Activated naive CD4-positive, alpha-beta T cell treated with anti-CD3 and anti-CD28 coated beads, Interleukin-2, amount 50 U/mL, for 72 hours (primary cell): ENCODE measurements around the gene DAAM2. TPM values are rescaled to one million over a fixed set of nuclear protein-coding genes. Genes with fewer than 3 reads are reported as not detected.

Source experiments
- ATAC-seq, 2 donors: fragments of 150-1000 bp; cut with Tn5 transposase; 2 replicates each; pipeline ENCODE4 v1.10.0; 2021; ENCODE audit warnings: mild to moderate bottlenecking in 2 of 2, moderate library complexity in 2 of 2
- DNase-seq, 2 donors: peaks; one replicate each; pipeline ENCODE4 v3.0.0; 2021 to 2022; ENCODE audit warnings: low spot score in 2 of 2
- H3K27ac Mint-ChIP-seq, 2 donors: one replicate each; pipeline ENCODE4 v1.8.0; 2022; ENCODE audit warnings: mild to moderate bottlenecking in 2 of 2, mixed read lengths in 2 of 2
- H3K36me3 Mint-ChIP-seq, 2 donors: one replicate each; pipeline ENCODE4 v1.8.0; 2022; ENCODE audit warnings: mixed read lengths in 2 of 2
- H3K9me3 Mint-ChIP-seq, 2 donors: one replicate each; pipeline ENCODE4 v1.8.0; 2022; ENCODE audit warnings: mixed read lengths in 2 of 2
- total RNA-seq, 2 donors: library from RNA; stranded (reverse); gene quantifications; one replicate each; pipeline ENCODE4 v1.2.3, GENCODE V29; 2022

The DAAM2 gene
- total RNA-seq, 2 donors from 2014 or later: not detected

DNA sequence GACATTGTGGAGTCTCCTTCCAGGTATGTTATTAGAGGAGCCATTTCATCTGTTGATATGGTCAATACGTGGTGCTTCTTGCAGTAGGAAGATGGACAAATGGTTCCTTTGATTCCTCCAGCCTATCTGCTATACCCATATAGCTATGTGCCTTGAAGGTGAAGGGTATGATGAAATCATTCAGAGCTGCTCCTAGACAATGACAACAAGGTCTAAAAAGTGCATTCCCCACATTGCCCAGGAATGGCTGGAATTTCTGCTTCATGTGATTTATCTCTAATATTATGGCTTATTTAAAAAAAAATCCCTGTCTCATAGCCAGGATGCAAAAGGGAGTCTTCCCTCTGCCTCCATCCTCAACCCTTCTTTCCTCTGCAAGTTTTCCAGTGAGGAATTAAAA is 14.1 kb downstream of the DAAM2 start:
- Mint-ChIP-seq H3K9me3 (no peaks in the 10 kb centered on the region), H3K27ac (no peak overlapping the region), H3K36me3 (no peaks in the 10 kb centered on the region)
- ATAC-seq (no peak), DNase-seq (no peak)

DNA sequence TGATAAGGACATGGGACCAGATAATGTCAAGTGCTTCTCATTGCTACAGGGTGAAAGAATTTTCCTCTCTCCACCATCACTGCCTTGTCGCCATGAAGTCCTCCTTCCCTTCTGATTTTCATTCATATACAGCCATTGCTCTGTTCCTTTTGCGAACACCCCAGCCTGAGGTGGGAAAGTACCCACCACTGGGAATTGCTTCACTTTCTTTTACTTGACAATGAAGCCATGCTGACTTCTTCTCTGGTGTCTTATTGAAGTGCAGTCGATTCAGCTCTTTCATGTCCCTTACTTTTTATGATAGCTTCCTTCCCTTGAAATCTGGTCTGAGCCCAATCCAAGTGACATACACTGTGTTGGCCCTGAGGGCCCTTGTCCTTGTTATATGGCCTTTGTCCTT is 16.2 kb downstream of the DAAM2 start:
- no peaks in the 10 kb centered on the region for H3K9me3 Mint-ChIP-seq

DNA sequence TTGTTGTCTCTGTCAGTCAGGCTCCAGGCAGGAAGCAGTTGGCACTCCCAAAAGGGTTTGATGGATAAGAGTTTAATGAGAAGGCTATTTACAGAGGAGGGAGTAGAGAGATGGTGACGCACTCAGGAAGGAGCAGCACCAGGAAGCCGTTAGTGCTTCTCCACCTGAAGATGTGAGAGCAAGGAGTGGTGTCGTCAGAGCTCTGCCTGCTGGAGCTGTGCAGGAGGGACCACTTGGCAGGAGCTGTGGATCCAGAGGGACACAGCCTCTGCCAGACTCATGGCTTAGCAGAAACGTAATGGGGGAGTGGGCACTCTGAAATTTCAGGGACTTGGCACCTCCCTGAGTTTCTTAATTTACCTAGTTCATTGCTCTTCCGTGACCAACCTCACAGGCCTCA is 16.8 kb downstream of the DAAM2 start:
- H3K9me3 Mint-ChIP-seq: no peaks in the 10 kb centered on the region

More for the DNA sequence above, 16.2 kb downstream of the DAAM2 start:
- no peak overlapping the region for H3K27ac Mint-ChIP-seq
- DNase-seq (no peak), ATAC-seq (no peak)
- H3K36me3 Mint-ChIP-seq: no peaks in the 10 kb centered on the region

DNA sequence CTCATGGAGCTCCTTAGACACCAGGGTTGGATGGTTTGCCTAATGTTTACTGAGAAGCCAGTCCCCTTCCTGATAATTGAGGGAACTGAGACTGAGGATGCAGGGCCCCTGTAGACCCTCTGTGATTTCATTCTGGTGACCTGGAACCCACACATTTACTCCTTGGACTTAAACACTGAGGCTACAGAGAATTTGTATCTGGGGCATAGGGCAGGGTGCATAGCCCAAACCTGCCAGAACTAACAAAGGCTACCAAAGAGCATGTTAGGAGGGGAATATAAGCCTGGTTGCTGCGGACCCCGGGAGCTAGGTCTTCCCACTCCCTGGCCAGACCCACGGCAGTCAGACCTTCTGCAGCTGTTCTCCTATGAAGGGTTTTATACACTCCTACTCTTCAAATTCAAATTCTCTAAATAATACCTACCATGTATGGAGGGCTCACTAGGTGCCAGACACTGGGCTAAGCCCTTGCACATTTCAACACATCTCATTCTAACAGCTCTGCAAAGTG is 19.7 kb downstream of the DAAM2 start:
- ATAC-seq (no peak), DNase-seq (no peak)
- Mint-ChIP-seq H3K36me3 (no peaks in the 10 kb centered on the region), H3K9me3 (no peaks in the 10 kb centered on the region), H3K27ac (no peak overlapping the region)

More for the DNA sequence above, 16.8 kb downstream of the DAAM2 start:
- ATAC-seq (no peak), DNase-seq (no peak)
- H3K36me3 Mint-ChIP-seq: no peaks in the 10 kb centered on the region
- H3K27ac Mint-ChIP-seq: no peak overlapping the region

DNA sequence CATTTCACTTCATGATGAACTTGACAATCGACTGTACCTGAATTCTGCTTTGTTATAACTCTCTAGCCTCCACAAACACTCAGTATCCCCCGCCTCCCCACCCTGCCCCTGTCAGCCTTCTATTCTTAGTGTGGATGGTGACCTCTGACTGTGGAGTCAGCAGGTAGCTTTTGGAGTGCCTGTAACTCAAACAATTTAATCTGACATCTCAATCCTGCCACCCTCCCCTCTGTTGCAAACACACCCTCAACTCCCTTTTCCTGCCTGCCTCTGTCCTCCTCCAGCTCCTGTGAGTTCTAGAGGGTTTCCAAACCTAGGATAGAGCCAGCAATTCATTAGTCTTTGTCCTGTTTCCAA is 20.3 kb downstream of the DAAM2 start:
- DNase-seq (no peak), ATAC-seq (no peak)
- Mint-ChIP-seq H3K9me3 (no peaks in the 10 kb centered on the region), H3K27ac (no peak overlapping the region), H3K36me3 (no peaks in the 10 kb centered on the region)

DNA sequence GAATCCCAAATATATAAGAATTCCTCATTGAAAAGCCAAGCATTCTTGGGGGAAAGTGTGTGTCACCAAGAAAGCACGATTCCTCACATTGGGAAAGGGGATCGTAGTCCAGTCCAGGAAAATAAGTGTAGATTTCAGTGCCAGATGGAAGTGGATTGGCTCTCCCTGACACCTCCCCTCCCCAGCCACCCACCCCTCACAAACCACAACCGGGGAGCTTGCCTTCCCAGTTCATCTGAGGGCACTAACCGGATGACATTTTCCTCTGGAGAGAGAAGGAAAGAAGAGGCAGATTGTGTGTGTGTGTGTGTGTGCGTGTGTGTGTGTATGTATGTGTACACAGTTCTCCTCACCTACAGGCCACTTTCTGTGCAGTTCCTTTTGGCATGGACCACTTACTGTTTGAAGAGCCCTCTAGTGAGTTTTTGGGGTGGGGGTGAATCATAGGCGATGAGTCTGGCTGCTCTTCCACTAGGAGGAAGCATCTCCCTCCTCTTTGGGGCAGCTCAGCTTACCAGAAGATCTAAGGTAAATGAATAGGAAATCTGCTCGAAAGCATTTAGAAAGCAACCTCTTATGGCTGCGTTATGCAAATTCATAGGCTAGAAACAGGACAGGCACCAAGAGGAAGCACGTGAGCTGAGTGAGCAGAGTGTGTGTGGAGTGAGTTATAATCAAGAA is 20.8 kb downstream of the DAAM2 start:
- Mint-ChIP-seq H3K27ac (no peak overlapping the region), H3K9me3 (no peaks in the 10 kb centered on the region), H3K36me3 (no peaks in the 10 kb centered on the region)
- no peak for ATAC-seq
- DNase-seq: no peak

DNA sequence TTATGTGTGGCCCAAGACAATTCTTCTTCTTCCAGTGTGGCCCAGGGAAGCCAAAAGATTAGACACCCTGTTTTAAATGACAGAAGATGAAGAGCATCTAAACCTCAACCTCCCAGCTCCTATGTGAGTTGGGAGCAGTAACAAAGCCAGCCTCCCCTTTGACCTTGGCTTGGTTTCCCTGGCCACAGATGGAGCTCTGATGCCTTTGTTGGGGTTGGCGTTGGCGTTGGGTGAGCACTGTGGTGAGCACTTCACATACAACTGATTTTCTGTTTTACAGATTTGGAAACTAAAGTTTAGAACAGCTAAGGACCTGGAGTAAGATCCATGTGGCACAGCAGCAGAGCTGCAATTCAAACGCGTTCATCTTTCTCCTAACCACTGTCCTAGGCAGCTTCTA is 22.1 kb downstream of the DAAM2 start:
- ATAC-seq (no peak), DNase-seq (no peak)
- Mint-ChIP-seq H3K36me3 (no peaks in the 10 kb centered on the region), H3K9me3 (no peaks in the 10 kb centered on the region), H3K27ac (no peak overlapping the region)

DNA sequence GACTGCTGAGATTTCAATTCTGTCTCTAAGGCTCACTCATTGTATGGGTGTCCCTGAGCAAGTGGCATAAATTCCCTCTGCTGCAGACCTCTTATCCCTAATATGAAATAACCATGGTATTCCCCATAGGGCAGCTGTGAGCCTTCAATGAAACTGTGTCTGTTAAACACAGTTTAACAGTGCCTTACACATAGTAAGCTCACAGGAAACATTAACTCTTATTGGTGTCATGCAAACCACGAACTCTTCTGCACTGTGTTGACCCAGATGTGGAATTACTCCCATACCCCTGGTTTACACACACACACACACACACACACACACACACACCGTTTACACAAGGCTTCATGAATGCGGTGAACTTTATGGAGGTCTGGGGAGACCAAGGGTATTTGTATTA is 23.2 kb downstream of the DAAM2 start:
- ATAC-seq: no peak
- Mint-ChIP-seq H3K9me3 (no peaks in the 10 kb centered on the region), H3K36me3 (no peaks in the 10 kb centered on the region), H3K27ac (no peak overlapping the region)
- no peak for DNase-seq

DNA sequence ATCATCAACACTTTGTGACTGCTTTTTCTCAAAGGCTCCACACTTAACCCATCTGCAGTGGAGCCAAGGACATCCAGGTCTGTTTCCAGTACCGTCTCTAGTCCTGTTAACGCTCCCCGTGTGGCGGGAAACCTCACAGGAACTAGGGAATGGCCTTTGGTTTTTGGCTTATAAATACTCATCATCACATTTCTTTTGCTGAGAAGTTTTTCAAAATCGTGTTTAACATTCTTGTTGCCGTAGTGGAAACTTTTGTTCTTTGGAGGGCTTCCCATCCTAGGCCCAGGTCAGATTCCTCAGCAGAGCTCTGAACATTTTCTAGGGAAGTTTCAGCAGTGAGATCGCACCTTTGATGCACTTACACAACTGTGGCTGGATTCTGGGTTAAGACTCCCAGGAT is 24.6 kb downstream of the DAAM2 start:
- H3K36me3 Mint-ChIP-seq: no peaks in the 10 kb centered on the region
- H3K9me3 Mint-ChIP-seq: no peaks in the 10 kb centered on the region
- ATAC-seq (no peak), DNase-seq (no peak)
- no peak overlapping the region for H3K27ac Mint-ChIP-seq

DNA sequence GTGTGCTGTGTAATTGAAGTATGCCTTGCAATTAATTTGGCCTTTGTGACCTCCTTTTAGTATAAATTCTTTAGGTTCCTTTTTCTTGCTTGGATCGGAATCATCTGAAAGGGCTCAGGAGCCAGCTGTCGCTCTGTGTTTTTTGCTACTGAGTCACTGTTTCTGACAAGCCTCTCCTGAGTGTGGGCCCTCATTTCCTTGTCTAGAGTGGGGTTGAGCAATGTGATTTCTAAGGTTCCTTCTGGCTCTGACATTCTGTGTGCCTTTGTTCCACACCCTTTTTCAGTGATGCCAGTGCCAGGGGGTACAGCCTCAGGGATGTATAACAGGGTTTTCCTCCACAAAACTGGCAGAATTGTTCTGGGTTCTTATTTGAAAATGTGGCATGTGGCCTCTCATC is 26.5 kb downstream of the DAAM2 start:
- no peaks in the 10 kb centered on the region for H3K9me3 Mint-ChIP-seq
- no peaks in the 10 kb centered on the region for H3K36me3 Mint-ChIP-seq
- ATAC-seq: no peak
- DNase-seq: no peak
- no peak overlapping the region for H3K27ac Mint-ChIP-seq

DNA sequence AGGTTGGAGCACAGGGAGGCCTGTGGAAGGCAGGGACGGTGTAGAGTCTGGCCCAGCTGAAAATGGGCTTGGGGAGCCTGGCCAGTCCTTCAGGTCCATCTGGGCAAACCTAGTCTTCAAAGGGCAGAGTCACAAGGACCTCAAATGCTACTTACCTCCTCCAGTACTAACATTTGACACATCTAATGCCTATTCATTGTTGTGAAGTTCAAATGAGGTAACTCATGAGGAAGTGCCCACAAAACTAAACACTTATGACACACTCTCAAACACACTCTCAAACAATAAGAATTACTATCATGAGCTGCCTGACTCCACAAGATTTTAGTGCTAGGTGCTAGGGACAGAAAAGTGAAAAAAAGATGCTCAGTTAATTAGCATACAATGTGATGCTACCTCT is 27.1 kb downstream of the DAAM2 start:
- no peak overlapping the region for H3K27ac Mint-ChIP-seq
- no peaks in the 10 kb centered on the region for H3K36me3 Mint-ChIP-seq
- no peaks in the 10 kb centered on the region for H3K9me3 Mint-ChIP-seq
- no peak for DNase-seq
- no peak for ATAC-seq

DNA sequence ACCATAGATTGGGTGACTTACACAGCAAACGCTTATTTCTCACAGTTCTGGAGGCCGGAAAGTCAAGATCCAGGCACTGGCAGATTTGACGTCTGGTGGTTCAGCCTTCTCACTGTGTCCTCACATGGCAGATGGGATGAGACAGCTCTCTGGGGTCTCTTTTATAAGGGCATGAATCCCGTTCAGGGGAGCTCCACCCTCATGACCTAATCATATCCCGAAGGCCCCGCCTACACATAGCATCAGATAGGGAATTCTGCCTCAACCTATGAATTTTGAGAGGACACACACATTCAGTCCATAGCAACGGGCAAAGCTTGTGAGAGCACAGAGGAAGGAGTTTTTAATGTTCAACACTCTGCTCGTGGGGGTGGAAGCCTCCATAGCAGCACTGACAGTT is 27.5 kb downstream of the DAAM2 start:
- DNase-seq: no peak
- no peak overlapping the region for H3K27ac Mint-ChIP-seq
- no peak for ATAC-seq
- no peaks in the 10 kb centered on the region for H3K9me3 Mint-ChIP-seq
- H3K36me3 Mint-ChIP-seq: no peaks in the 10 kb centered on the region

DNA sequence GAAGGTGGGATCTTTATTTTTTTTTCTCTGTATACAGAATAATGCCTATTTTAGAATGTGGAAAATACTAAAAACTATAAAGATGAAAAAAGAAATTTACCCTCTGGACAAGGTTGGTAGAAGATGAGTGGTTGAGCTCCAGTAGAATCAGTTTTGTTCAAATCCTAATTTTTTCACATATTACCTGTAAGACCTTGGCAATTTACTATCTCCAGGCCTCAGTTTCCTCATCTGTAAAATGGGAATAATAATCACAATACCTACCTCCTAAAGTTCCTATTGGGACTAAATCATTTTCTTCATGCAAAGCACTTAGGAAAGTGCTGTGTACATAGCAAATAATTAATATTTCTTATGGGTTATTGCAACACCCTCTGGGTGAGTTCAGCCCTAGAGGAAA is 28.4 kb downstream of the DAAM2 start:
- Mint-ChIP-seq H3K27ac (no peak overlapping the region), H3K9me3 (no peaks in the 10 kb centered on the region), H3K36me3 (no peaks in the 10 kb centered on the region)
- no peak for DNase-seq
- ATAC-seq: no peak

DNA sequence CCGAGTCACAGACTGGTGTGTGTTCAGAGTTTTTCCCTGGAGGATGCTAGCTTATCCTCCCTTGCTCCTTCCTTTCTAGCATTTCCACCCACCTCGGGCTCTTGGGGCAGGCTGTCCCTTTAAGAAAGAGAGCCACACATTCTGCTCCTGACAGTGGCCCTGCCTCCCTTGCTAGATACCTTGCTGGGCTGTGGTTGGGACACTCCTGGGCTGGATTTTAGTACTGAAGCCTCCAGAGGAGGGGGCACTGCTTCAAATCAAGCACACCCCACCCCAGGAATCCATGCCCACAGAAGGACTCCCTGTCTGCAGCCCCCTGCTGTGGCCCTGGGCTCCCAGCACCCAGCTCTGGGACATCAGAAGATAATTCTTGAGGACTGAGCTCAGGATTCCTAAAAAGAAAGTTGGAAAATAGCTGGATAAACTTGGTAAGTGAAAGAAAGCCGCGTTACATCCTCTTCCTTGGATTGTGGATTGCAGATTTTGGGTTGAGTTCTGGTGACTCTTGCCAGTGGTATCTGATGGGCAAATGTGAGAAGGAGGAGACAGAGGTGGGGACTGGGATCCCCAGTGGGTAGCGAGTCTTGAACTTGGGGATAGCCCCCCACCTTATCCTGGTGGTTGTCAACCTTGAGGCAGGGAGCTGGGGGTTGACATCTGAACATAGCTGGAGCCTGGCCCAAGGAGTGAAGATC is 29.0 kb downstream of the DAAM2 start:
- H3K36me3 Mint-ChIP-seq: no peaks in the 10 kb centered on the region
- no peaks in the 10 kb centered on the region for H3K9me3 Mint-ChIP-seq
- DNase-seq (no peak), ATAC-seq (no peak)
- no peak overlapping the region for H3K27ac Mint-ChIP-seq

DNA sequence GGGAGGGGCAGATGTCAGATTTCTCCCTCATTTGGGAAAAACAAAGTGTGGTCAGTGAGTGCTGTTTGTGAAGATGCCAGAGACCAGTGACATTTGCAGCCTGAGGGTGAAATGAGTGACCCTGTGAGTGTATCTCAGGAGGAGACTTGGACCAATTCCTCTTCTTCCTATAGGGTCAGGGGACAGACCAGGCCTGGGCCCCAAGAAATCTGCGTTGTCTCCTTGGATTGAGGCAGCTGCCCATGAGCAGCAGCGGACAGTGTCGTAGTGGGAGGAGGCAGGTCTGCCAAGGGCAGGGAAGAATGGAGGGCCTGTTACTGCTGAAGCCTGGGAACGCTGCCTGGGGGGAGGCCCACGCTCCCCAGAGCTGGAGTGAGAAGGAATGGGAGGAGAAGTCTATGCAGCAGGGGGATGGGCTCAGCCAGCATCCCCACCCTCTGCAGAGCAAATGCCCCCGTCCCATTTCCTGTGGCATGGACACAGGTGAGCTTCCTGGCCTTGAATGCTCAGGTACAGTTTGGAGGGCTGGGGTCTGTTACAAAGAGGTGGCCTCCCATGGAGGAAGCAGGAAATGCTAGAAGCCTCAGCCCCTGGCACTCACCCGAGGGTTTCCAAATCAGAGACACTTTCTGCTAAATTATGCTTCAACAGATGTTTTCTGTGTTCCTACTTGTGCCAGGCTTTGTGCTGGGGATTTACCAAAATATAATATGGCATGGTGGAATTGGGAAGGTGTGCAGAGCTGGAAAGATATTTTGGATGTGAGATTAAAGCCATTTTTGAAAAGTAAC is 29.8 kb downstream of the DAAM2 start:
- ATAC-seq (no peak), DNase-seq (no peak)
- Mint-ChIP-seq H3K9me3 (no peaks in the 10 kb centered on the region), H3K27ac (no peak overlapping the region), H3K36me3 (no peaks in the 10 kb centered on the region)

DNA sequence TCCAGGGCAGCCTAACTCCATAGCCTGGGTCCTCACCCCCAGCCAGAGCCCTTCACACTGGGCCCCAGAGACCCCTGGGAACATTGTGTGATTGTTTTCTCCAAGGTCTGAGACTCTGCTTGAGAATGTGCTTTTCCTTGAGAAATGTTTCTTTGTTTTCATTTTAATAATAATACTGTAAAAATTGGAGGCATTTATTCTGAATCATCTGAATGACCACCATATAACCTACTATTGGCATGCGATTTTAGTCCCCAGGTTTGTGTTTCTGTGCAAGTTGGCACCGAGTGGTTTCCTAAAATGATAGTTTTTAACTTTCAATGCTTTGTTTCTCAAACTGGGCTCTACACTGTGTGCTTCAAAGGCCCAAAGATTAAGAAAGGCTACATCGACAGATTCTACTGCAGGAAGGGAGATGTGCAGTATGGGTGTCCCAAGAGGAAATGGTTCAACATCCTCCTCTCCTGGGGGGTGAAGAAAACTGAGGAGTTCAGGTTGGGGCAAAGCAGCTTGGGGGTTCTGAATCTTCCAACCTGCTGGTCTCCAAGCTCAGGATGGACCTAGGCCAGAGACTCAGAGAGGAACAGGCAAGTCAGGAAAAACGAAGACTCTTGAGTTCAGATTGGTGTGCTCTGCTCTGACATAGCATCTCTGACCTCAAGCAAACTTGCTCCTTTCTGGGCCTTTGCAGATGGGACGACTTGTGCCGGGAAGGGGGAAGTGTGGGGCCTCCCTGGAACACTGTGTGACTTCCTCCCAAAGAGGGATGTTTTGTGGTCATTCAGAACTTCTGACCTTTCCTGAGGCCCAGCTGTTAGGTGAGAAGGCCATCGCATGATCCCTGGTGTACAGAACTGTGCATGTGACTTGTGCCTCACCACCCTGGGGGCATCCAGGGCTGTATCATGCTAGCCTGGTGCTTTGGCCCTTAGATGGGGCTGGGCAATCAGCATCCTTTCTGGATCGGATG is 31.0 kb downstream of the DAAM2 start:
- no peak for ATAC-seq
- Mint-ChIP-seq H3K9me3 (no peaks in the 10 kb centered on the region), H3K36me3 (no peaks in the 10 kb centered on the region), H3K27ac (no peak overlapping the region)
- DNase-seq: no peak
